ENCODE data around the gene BICRA.
A peak's percentile ranks its signal among the peaks of the same experiment; 100 is the strongest.
"Not testable (repeated sequence)": the region's sequence is repeated elsewhere in the genome, so short reads cannot be mapped to it uniquely, and the experiment has no call there.

Gene BICRA

DNA sequence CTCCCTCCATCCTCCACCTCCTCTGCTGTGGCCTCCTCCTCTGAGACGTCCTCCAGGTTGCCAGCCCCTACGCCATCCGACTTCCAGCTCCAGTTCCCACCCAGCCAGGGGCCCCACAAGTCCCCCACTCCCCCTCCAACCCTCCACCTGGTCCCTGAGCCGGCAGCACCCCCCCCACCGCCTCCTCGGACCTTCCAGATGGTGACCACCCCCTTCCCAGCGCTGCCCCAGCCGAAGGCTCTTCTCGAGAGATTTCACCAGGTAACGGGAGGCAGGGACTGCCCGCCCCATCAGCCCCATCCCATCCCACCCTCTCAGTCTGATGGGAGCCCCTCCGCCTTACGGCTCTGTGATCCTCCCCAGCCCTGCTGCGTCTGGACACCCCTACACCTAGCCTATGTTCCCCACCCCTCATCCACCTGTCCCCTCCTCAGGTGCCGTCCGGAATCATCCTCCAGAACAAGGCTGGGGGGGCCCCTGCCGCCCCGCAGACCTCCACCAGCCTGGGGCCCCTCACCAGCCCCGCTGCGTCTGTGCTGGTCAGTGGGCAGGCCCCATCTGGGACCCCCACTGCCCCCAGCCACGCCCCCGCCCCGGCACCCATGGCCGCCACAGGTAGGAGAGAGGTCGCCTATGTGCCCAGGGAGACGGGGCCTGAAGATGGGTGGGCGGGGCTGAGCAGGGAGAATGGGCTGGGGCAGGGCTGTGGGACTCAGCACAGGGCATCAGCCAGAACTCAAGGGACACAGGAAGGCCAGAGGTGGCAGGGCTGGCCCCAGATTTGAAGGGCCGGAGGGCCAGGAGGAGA, 85.7 kb downstream of the BICRA start:
- no peak for DNase-seq

DNA sequence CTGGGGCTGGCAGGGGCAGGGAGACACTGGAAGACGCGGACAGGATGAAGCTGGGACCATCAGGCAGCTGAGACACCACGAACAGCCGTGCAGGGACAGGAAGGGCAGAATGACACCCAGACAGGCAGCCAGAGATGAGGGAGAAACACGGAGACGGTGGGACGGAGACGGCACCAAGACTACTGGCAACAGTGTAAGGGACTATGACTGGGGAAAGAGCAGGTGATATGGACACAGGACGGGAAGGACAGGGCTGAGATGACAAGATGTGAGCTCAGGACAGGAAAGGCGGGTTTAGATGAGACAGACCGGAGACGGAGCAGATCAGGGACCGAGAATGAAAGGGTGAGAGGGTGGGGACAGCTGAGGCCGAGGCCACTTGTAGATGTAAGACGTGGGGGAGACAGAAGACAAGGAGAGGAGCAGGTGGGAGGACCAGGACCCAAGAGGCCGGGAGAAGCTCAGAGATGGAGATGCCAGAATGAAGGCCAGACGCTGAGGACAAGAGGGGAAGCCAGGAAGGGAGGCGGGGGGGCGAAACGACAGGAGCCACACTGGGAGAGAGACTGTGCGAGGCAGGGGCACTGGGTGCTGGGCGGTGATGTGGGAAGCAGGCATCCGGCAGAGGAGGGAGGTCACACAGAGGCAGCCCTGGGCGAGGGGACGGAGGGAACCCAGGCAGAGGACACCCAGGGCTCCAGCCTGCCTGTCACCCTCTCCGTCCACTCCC, 86.8 kb downstream of the BICRA start:
- no peak for DNase-seq

DNA sequence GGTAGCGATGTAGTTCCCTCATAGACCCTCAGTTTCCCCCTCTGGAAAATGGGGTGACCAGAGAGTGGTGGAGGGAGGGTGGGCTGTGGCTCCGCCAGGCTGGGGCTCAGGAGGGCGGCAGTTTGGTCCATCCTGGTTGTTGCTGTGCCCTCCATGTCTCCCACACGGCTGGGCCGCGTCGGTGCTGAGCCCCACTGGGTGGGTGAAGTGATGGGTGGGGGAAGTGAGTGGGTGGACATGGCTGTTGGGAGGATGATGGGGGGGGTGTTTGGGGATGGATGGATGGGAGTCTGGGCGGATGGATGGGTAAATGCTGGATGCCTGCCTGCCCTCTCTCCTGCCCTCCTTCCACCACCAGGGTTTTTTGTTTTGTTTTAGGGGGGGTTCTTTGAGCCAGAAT, 87.7 kb downstream of the BICRA start:
- no peak for DNase-seq

DNA sequence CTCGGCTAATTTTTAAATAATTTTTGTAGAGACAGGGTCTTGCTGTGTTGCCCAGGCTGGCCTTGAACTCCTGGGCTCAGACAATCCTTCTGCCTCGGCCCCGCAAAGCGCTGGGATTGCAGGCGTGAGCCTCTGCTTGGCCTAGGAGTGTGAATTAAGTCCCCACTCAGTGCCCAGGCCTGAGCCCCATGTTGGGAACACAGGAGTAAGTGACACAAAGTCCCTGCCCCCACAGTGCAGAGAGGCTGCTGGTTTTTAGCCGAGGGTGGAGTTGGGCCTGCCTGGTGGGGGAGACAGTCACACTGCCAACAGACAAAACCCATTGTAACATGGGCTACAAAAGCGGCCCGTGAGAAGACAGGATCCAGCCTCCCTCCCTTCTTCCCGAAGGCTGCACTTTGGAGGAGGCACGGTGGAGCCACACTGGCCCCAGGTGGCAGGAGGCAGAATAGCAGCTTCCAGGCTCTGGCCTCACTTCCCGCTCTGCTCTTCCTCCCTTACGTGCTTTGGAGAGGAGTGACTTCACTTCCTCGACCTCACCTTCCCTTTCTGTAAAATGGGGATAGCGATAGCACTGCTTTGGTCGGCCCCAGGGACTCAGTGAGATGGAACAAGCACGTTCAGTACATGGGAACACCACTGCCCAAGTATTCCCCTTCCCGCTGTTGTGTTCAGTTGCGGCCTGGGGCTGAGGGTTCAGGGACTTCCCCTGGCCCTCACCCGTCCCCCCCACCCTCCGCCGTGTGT, 89.1 kb downstream of the BICRA start:
- DNase-seq, result peak; percentile 47

DNA sequence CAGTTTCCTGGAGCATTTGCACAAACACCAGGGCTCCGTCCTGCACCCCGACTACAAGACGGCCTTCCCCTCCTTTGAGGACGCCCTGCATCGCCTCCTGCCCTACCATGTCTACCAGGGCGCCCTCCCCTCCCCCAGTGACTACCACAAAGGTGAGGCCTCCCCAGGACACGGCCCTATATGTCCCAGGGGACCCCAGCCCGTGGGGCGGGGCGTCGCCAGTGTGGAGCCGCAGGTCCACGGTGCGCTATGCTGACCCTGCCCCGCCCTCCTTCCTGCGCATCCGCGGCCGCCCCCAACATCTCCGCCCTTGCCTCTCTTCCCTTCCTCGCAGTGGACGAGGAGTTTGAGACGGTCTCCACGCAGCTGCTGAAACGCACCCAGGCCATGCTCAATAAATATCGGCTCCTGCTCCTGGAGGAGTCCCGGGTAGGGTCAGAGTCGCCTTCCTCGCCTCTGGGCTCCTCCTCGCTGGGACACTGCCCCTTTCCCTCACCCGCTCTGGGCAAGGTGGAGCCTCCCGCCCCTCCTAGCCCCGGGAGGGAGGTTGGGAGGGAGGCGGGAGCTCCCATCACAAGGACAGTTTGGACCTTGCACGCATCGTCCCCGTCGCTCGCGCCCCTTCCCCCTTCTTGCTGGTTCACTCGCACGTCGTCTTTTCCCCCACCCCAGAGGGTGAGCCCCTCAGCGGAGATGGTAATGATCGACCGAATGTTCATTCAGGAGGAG, 89.9 kb downstream of the BICRA start:
- DNase-seq, result no peak

DNA sequence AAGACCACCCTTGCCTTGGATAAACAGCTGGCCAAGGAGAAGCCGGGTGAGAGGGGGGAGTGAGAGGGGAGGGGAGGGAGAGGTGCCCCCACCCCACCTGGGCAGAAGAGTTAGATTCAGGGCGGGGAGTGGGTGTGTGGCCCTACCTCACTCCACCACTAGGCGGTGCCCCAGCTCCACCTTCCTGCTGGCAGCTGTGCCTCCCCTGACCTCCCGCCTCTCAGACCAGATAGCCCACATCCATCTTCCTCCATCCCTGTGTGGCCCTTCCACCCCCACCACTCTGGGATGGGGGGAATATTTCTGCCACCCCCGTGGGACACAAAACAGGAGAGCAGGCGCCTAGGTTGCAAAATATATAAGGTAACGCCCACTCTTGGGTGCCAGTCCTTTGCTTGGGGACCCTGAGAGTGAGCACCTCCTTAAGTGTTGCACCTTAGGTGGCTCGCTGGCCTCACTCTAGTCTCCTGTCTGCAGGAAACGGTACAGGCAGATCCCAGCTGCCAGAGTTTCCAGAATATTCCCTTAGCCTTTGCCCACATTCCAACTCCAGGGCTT, 90.5 kb downstream of the BICRA start:
- peak; percentile 23 for DNase-seq

DNA sequence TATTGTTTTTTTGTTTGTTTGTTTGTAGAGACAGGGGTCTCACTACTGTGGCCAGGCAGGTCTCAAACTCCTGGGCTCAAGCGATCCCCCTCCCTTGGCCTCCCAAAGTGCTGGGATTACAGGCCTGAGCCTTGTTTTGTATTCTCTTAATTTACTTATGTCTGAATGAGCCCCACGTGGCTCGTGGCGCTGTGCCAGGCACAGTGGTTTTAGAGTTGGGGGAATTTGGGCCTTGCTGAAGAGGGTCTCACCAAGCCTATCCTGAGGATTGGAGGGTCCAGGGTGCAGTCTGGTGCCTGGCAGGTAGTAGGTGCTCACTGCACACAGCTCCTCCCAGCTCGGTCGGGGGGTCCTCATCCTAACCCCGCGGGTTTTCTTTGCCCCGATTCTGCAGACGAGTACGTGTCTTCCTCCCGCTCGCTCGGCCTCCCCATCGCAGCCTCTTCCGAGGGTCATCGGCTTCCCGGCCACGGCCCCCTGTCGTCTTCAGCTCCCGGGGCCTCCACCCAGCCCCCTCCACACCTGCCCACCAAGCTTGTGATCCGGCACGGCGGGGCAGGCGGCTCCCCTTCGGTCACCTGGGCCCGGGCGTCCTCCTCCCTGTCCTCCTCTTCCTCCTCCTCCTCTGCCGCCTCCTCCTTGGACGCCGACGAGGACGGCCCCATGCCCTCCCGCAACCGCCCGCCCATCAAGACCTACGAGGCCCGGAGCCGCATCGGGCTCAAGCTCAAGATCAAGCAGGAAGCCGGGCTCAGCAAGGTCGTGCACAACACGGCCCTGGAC, 92.2 kb downstream of the BICRA start:
- DNase-seq, result no peak

DNA sequence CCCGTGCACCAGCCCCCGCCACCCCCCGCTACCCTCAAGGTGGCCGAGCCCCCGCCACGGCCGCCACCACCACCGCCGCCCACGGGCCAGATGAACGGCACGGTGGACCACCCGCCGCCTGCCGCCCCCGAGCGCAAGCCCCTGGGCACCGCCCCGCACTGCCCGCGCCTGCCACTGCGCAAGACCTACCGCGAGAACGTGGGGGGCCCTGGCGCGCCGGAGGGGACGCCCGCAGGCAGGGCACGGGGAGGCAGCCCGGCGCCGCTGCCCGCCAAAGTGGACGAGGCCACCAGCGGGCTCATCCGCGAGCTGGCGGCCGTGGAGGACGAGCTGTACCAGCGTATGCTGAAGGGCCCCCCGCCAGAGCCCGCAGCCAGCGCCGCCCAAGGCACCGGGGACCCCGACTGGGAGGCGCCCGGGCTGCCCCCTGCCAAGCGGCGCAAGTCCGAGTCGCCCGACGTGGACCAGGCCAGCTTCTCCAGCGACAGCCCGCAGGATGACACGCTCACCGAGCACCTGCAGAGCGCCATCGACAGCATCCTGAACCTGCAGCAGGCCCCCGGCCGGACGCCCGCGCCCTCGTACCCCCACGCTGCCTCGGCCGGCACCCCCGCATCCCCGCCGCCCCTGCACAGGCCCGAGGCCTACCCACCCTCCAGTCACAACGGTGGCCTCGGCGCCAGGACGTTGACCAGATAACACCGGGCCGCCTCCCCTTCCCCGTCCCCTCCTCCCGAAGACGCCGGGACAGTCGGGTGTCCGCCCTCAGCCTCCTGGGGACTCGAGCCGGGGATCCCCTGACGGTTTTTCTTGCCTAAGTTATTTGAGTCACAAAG, 93.0 kb downstream of the BICRA start:
- no peak for DNase-seq

DNA sequence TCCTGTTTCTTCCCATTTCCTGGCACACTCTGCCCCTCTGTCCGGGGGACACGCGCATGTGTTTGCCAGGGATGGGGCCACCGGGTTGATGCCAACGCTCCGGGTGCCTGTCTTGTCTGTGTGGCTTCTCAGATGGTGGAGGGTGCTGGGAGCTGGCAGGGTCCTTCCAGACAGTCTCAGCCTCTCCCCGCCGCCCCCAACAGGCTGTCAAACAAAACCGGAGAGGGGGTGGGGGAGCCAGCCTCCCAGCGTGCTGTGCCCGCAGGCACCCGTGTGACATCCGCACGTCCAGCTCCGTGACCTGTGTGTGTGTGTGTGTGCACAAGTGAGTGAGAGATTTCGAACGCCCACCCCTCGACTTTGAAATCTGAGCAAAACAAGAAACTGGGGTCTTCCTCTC, 93.7 kb downstream of the BICRA start:
- no peak for DNase-seq

DNA sequence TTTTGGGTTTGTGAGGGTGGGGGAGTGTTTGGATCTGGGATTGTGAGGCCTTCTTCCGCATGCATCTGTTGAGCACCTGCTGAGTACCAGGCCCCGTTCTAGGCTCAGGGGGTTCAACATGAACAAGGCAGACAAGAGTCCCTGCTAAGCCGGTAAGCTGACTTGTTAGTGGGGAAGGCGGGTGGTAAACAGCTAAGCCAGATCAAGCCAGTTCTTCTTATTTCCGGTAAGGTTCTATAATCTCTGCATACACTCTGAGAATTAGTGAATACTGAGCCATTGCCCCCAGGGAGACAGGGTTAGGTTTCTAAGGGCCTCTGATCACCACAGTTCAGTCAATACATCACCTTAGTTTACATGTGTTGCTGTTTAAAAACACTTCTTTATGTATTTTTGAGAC, 94.4 kb downstream of the BICRA start:
- DNase-seq, result no peak

DNA sequence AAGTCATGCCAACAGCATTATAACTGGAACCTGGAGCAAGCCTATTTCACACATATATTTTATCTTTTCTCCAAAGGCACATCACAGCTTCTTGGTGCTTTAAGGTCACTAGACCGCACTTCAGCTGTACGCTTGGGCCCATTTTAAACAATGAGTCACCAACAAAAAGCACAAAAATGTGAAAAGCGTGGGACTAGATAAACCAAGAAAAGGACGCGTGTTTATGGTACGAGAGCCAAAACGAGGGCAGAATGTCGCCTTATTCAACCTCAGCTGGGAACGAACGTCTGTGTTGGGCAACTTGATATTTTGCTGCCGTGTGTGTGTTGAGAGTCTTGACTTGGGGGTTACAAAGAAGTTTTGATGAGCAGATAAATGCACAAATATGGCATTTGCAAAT, 95.1 kb downstream of the BICRA start:
- no peak for DNase-seq

DNA sequence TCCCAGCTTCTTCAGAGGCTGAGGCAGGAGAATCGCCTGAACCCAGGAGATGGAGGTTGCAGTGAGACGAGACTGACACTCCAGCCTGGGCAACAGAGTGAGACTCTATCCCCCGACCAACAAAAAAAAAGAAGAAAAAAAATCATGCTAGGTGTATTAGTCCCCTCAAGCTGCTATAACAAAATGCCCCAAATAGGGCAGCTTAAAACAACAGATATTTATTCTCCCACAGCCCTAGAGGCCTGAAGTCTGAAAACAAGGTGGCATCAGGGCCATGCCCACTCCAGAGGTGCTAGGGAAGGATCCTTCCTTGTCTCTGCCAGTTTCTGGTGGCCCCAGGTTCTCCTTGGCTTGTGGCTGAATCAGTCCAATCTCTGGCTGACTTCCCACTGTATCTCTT, 95.7 kb downstream of the BICRA start:
- no peak for DNase-seq

DNA sequence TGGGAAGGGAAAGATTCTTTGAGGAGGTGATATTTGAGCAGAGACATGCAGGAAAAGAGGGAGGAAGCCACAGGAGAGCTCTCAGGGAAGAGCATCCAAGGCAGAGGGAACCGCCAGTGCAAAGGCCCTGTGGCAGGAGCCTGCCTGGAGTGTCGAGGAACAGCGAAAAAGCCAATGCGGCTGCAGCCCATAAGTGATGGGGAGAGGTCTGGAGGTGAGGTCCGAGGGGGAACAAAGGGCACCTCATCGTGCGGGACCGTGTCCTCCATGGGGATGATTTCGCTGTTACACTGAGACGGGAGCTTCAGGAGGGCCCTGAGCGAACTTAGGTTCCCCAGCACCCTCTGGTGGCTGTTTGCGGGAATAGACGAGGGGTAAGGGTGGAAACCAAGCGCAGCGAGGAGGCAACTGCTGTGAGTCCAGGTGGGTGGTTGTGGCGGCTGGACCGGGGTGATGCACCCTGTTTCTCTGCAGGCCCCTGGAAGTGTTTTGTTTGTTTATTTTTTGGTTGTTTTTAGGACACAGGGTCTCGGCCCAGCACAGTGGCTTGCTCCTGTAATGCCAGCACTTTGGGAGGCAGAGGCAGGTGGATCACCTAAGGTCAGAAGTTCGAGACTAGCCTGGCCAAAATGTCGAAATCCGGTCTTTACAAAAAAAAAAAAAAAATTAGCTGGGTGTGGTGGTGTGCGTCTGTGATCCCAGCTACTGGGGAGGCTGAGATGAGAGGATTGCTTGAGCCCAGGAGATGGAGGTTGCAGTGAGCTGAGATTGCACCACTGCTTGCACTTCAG, 98.4 kb downstream of the BICRA start:
- peak; percentile 29 for DNase-seq

DNA sequence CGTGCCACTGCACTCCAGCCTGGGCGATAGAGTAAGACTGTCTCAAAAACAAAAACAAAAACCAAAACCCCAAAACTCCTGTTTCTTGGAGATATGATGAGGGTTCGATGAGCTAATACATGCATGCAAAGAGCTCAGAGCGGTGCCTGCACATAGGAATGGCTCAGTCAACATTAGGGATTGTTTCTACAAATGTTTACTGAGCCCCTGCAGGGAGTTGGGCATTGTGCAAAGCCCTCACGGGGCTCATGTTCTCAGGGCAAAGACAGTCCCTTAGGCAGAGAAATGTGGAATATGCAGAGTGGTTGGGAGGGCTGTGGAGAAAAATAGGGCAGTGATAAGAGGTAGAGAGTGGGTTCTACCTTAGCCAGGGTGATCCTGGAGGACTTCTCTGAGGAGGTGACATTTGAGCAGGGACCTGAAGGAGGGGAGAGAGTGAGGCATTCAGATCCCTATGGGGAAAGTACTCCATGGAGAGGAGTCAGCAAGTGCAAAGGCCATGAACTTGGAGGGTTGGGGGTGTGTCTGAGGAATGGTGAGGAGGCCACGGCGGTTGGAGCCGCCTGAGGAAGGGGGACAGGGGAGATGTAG, 102.8 kb downstream of the BICRA start:
- DNase-seq, result no peak

DNA sequence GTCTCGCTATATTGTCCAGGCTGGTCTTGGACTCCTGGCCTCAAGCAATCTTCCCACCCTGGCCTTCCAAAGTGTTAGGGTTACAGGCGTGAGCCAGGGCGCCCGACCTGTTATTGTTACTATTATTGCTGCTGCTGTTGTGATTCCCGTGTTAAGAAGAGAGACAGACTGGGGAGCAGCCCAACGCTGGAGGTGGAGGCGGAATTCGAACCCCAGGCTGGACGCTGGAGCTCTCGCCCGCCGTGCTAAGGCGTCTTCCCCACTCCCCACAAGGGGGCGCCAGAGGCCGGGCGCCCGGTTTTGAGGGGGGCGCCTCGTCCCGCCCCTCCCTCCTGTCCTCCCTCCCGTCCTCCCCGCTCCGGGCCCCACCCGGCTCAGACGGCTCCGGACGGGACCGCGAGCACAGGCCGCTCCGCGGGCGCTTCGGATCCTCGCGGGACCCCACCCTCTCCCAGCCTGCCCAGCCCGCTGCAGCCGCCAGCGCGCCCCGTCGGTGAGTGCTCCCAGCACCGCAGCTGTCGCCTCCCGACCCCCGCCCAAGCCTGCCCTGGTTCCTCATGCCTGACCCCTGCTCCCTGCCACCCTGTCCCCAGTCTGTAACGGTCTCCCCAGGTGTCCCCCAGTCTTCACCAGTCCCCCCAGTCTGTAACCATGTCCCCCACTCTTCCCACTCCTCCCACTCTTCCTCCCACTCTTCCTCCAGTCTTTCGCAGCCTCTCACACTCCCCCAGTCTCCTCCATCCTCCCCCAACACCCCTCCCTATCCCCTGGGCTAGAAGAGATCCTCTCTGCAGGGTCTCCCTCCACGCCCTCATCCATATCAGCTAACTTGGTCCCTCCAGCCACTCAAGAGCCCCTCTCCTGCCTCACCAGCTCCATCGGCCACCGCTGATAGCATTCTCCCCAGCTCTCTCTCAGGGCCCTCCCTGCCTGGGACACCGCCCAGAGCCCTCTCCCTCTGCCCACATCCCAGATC, 104.4 kb downstream of the BICRA start, which contains the start of gene EHD2:
Gene EHD2 (plus strand): TSS at position 377 of the 976 bp plus-strand sequence. CDS start 3,191 bp downstream, outside the sequence.
- DNase-seq, result peak; percentile 46

DNA sequence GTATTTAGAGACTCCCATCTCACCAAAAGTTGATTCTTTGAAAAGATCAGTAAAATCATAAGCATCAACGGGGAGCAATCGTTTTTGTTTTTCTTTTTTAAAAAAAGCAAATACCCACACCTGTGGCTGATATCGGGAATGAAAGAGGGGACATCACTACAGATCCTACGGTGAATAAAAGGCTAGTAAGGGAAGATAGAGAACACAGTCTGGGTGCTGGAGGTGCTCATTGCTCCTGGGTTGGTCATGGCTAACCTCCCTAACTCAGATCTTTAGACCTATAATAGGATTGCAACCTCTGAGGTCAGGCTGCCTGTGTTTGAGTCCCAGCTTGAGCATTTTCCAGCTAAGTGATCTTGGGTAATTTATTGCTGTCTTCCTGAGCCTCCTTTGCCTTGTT, 105.4 kb downstream of the BICRA start:
- no peak for DNase-seq

DNA sequence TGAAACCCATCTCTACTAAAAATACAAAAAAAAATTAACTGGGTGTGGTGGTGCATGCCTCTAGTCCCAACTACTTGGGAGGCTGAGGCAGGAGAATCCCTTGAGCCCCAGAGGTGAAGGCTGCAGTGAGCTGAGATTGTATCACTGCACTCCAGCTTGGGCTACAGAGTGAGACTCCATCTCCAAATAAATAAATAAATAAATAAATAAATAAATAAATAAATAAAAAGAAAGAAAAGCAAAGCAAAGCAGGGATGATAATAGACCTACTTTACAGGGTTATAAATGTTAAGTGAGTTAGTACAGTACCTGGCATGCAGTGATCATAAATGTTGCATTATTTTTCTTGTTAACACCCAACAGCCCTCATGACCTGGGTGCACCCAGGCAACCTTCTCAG, 105.9 kb downstream of the BICRA start:
- DNase-seq, result not testable (repeated sequence)

DNA sequence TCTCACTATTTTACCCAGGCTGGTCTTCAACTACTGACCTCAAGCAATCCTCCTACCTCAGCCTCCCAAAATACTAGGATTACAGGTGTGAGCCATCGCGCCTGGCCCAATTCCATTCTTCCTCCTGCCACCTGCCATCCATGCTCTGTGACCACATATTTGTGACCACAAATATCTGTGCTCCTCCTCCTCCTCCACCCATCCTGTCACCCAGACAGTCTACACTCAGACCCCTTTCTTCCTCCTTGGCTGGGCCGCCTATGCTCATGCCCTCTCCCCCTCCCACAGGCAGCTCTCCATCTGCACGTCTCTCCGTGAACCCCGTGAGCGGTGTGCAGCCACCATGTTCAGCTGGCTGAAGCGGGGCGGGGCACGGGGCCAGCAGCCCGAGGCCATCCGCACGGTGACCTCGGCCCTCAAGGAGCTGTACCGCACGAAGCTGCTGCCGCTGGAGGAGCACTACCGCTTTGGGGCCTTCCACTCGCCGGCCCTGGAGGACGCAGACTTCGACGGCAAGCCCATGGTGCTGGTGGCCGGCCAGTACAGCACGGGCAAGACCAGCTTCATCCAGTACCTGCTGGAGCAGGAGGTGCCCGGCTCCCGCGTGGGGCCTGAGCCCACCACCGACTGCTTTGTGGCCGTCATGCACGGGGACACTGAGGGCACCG, 107.5 kb downstream of the BICRA start:
- DNase-seq, result no peak
